B cell (primary cell): Measurements from ENCODE around the gene CADPS. TPM values are rescaled to one million over a fixed set of nuclear protein-coding genes. Genes with fewer than 3 reads are reported as not detected.

Experiments
- ATAC-seq: fragments of 200-7000 bp; cut with Tn5 transposase; one replicate; pipeline ENCODE4 v1.10.0; 2021; ENCODE audit warnings: low read depth, mild to moderate bottlenecking, moderate number of reproducible peaks, moderate library complexity
- CTCF ChIA-PET: fragments of 350-600 bp; sonication (Branson Sonifier 250); formaldehyde crosslinking; loops from one replicate; lab custom pipeline; 2021; ENCODE audit warnings: antibody characterized with exemption, inconsistent platforms; lab: Charles Lee
- POLR2A ChIA-PET: fragments of 350-600 bp; sonication (Branson Sonifier 250); formaldehyde crosslinking; loops from one replicate; lab custom pipeline; 2021; ENCODE audit warnings: antibody characterized with exemption; lab: Charles Lee
- DNase-seq: peaks from one replicate; pipeline ENCODE4 v3.0.0; 2013
- H2AFZ ChIP-seq: 2 replicates; pipeline ENCODE4 v1.6.1; 2012; ENCODE audit warnings: mild to moderate bottlenecking, low read depth, low read length; ENCODE audit not compliant: insufficient read depth, poor library complexity, severe bottlenecking
- H3K27ac ChIP-seq, 2 donors: 1 replicate in 1 of 2; 2 replicates in 1 of 2; pipeline ENCODE4 v1.5.1; 2012 to 2013; ENCODE audit warnings: low read length in 2 of 2, mild to moderate bottlenecking in 2 of 2, moderate library complexity in 1 of 2
- H3K27me3 ChIP-seq, 4 experiments: fragments of 200-600 bp in 1 of 4; sonication (generic) in 1 of 4; replicated peaks in 1 of 4; 1 replicate in 2 of 4; 2 replicates in 2 of 4; pipeline versions ENCODE4 v1.6.1 to v1.7.0; 2013 to 2016; ENCODE audit warnings: low read length in 3 of 4, mild to moderate bottlenecking in 2 of 4, mixed read lengths in 1 of 4, moderate library complexity in 1 of 4; ENCODE audit not compliant: insufficient read depth in 4 of 4, control insufficient read depth in 3 of 4; ENCODE audit errors: control extremely low read depth in 1 of 4
- H3K36me3 ChIP-seq, 2 experiments: replicated peaks in 1 of 2; 1 replicate in 1 of 2; 2 replicates in 1 of 2; pipeline versions ENCODE4 v1.6.1 to v1.7.1; 2013; ENCODE audit warnings: low read length in 1 of 2; ENCODE audit not compliant: insufficient read depth in 2 of 2, control insufficient read depth in 1 of 2; ENCODE audit errors: control extremely low read depth in 1 of 2, extremely low read depth in 1 of 2
- H3K4me1 ChIP-seq, 2 donors: fragments of 200-600 bp in 1 of 2; sonication (generic) in 1 of 2; 1 replicate in 1 of 2; 2 replicates in 1 of 2; pipeline versions ENCODE4 v1.5.1 to v1.6.1; 2013 to 2017; ENCODE audit warnings: low read length in 2 of 2; ENCODE audit not compliant: control insufficient read depth in 2 of 2, insufficient read depth in 2 of 2
- H3K4me2 ChIP-seq: replicated peaks from 2 replicates; pipeline ENCODE3; 2012; ENCODE audit warnings: mild to moderate bottlenecking, low read depth, low read length; ENCODE audit not compliant: poor library complexity, severe bottlenecking
- H3K4me3 ChIP-seq, 5 experiments: fragments of 200-600 bp in 1 of 5; sonication (generic) in 1 of 5; 1 replicate in 3 of 5; 2 replicates in 2 of 5; pipeline versions ENCODE4 v1.5.1 to v1.7.0; 2011 to 2016; ENCODE audit warnings: low read length in 4 of 5, mild to moderate bottlenecking in 4 of 5, low read depth in 2 of 5, control low read depth in 1 of 5, moderate library complexity in 1 of 5; ENCODE audit not compliant: insufficient read depth in 1 of 5; ENCODE audit errors: control extremely low read depth in 1 of 5, extremely low read depth in 1 of 5
- H3K79me2 ChIP-seq: fragments of 200-600 bp; sonication (generic); one replicate; pipeline ENCODE4 v1.6.0; 2016; ENCODE audit warnings: low read length; ENCODE audit not compliant: control insufficient read depth, insufficient read depth
- H3K9ac ChIP-seq: fragments of 200-600 bp; sonication (generic); 2 replicates; pipeline ENCODE4 v1.6.1; 2017; ENCODE audit warnings: mild to moderate bottlenecking, low read length, moderate library complexity
- H3K9me3 ChIP-seq, 3 donors: one replicate each; pipeline versions ENCODE4 v1.6.1 to v1.7.1; 2013; ENCODE audit warnings: low read length in 2 of 3; ENCODE audit not compliant: control insufficient read depth in 2 of 3, insufficient read depth in 1 of 3; ENCODE audit errors: control extremely low read depth in 1 of 3
- H4K20me1 ChIP-seq: 2 replicates; pipeline ENCODE4 v1.6.0; 2012; ENCODE audit warnings: mild to moderate bottlenecking, low read length; ENCODE audit not compliant: insufficient read depth, control insufficient read depth, poor library complexity, severe bottlenecking
- H3K27ac Mint-ChIP-seq: one replicate; pipeline ENCODE4 v1.8.0; 2021; ENCODE audit warnings: mixed read lengths
- H3K27me3 Mint-ChIP-seq: one replicate; pipeline ENCODE4 v1.8.0; 2021; ENCODE audit warnings: mixed read lengths
- H3K4me1 Mint-ChIP-seq: one replicate; pipeline ENCODE4 v1.8.0; 2021; ENCODE audit warnings: mixed read lengths
- H3K4me3 Mint-ChIP-seq: one replicate; pipeline ENCODE4 v1.8.0; 2021; ENCODE audit warnings: mixed read lengths
- H3K9me3 Mint-ChIP-seq: one replicate; pipeline ENCODE4 v1.8.0; 2022; ENCODE audit warnings: mixed read lengths; ENCODE audit not compliant: insufficient read depth
- CTCF ChIP-seq: fragments of 200-600 bp; IDR thresholded peaks from one replicate; pipeline ENCODE4 v1.8.0; 2022; ENCODE audit warnings: antibody characterized with exemption, mild to moderate bottlenecking
- EZH2 ChIP-seq: IDR thresholded peaks from 2 replicates; pipeline ENCODE4 v1.6.1; 2012; ENCODE audit warnings: borderline replicate concordance, low read depth, mild to moderate bottlenecking, moderate library complexity, low read length; ENCODE audit not compliant: insufficient read depth, poor library complexity, severe bottlenecking
- WGBS: methylation state at CpG from one replicate; pipeline ENCODE4 v1.1.5; 2013; ENCODE audit warnings: missing lambda C conversion rate; ENCODE audit not compliant: insufficient coverage; 5-methylcytosine and 5-hydroxymethylcytosine counted together
- intact Hi-C: fragments of 100-400 bp; cut with micrococcal nuclease; formaldehyde crosslinking; loops from one replicate; pipeline ENCODE4 v1.10.0; 2022
- polyA plus RNA-seq: library from polyadenylated mRNA; depleted of rRNA; stranded (reverse); fragments of >200 nt; gene quantifications from 2 replicates; pipeline ENCODE4 v1.2.3, GENCODE V29; 2012
- total RNA-seq, 2 donors: library from RNA; stranded (reverse); fragments of 120-200 nt in 1 of 2; gene quantifications; 1 replicate in 1 of 2; 2 replicates in 1 of 2; pipeline versions ENCODE4 v1.2.3 to v1.2.4, GENCODE V29; 2013 to 2022

The CADPS gene
- total and polyA plus RNA-seq, 2 donors (not counting 1 experiment from before 2014, with no cell fraction given) = 0.16 to 0.22 TPM

- DNase-seq (no peak), ATAC-seq (no peak)
- ChIA-PET CTCF (interaction anchor here (0.6 kb wide), 2 partner anchors 141 to 565 kb away, joined by 3 read pairs; no protein-coding TSS in a partner anchor), POLR2A (no interaction called here)
- no peaks in the 10 kb centered on the region for H3K36me3 ChIP-seq
- H3K27ac ChIP-seq = no peak overlapping the region
- Mint-ChIP-seq H3K4me1 (no peaks in the 10 kb centered on the region), H3K4me3 (no peak overlapping the region), H3K9me3 (no peaks in the 10 kb centered on the region), H3K27ac (no peak overlapping the region), H3K27me3 (no peaks in the 10 kb centered on the region)
- H3K4me2 ChIP-seq = no peak overlapping the region
- no CpG with 5 or more reads among the region's 1 CpG for WGBS
- H3K79me2 ChIP-seq = no peaks in the 10 kb centered on the region
- no peak overlapping the region for H2AFZ ChIP-seq
- peaks cover 0 to 7% (median 0%) of the 10 kb centered on the region in 3 donors for H3K9me3 ChIP-seq
- H3K9ac ChIP-seq = no peak overlapping the region
- no peaks in the 10 kb centered on the region for H4K20me1 ChIP-seq
- no peaks in the 10 kb centered on the region for H3K4me1 ChIP-seq
- intact Hi-C loops = no loop called here
- H3K27me3 ChIP-seq = no peaks in the 10 kb centered on the region
- no peak overlapping the region for H3K4me3 ChIP-seq
- TF ChIP-seq EZH2 (no peak), CTCF (no peak)
These were observed 270.4 kb downstream of the CADPS start for GRCh38 chr3:62604751-62605351.

- Mint-ChIP-seq H3K27ac (no peak overlapping the region), H3K4me3 (no peak overlapping the region), H3K9me3 (no peaks in the 10 kb centered on the region), H3K27me3 (no peaks in the 10 kb centered on the region), H3K4me1 (no peaks in the 10 kb centered on the region)
- Histone ChIP-seq H2AFZ (no peak overlapping the region), H3K79me2 (no peaks in the 10 kb centered on the region), H3K4me2 (no peak overlapping the region), H4K20me1 (no peaks in the 10 kb centered on the region), H3K4me1 (no peaks in the 10 kb centered on the region), H3K4me3 (no peak overlapping the region), H3K9me3 (peaks cover 0 to 7% (median 0%) of the 10 kb centered on the region in 3 donors), H3K9ac (no peak overlapping the region), H3K36me3 (no peaks in the 10 kb centered on the region), H3K27me3 (no peaks in the 10 kb centered on the region), H3K27ac (no peak overlapping the region)
- DNase-seq (no peak), ATAC-seq (no peak)
- CTCF ChIA-PET = no interaction called here
- TF ChIP-seq EZH2 = no peak
- no peak for TF ChIP-seq CTCF
- WGBS = 35% methylated on average over 2 of the region's 2 CpGs
- POLR2A ChIA-PET = no interaction called here
- intact Hi-C loops = no loop called here
These were observed 270.9 kb downstream of the CADPS start for GRCh38 chr3:62604298-62604697.
